ENCODE data around the gene FDXR.

Gene FDXR

DNA sequence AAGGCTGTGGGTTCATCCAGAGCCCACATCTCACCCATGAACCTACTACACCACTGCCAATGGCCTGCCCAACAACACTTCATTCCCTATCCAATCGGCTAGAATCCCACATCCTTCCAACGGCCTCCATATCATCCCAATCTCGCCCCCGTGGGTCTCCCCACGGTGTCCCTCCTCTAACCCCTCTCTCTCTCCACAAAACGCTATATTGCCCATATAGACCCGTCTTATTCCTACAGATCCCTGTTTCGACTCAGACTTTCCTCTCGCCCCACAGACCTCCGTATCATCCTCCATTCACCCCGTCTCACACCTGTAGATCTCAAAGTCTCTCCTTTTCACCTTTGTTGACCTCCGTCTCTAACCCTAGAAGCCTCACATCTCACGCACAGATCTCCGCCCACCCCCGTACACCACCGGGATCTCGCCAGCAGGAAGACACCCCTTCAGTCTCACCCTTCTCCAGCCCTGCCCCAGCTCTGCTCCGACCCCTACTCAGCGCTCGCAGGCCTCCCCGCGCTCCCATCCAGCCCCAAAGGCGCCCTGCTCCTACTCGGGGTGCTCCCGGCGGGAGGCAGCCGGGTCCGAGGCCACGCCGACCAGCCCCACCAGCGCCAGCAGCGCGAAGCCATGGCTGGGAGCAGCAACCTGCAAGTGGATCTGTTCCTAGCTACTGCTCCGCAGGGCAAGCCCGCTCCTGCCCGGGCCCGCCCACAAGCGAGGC lies at the start of gene FDXR:
TSS of gene FDXR (minus strand) at position 682 of the 724 bp plus-strand sequence. CDS start at position 632, 50 bp downstream.
- peaks cover 17% of the 10 kb centered on the region for H3K4me1 ChIP-seq (ENCODE audit: insufficient read depth, insufficient read length)
- H3K9me3 ChIP-seq (ENCODE audit: insufficient read depth, low read length): no peaks in the 10 kb centered on the region
- peaks cover 5% of the 10 kb centered on the region for H3K27me3 ChIP-seq (ENCODE audit: insufficient read depth, insufficient read length)
- peak within 1 kb of the TSS; percentile 93 for H3K9ac ChIP-seq (ENCODE audit: insufficient read length, low read depth)
- peak within 1 kb of the TSS; percentile 89 for H3K4me3 ChIP-seq (ENCODE audit: insufficient read length, low read depth)
- TF ChIP-seq SUZ12 (IDR thresholded peaks at IDR 0.05; ENCODE audit: extremely low read depth, insufficient read depth, insufficient read length) (no peak), ZNF274 (IDR thresholded peaks at IDR 0.05; ENCODE audit: low read depth, low read length) (no peak), YY1 (IDR thresholded peaks at IDR 0.05; ENCODE audit: insufficient read depth, insufficient read length) (no peak)
- no peak for DNase-seq (ENCODE audit: low read depth, low spot score)
- peaks cover 30% of the 10 kb centered on the region for H3K36me3 ChIP-seq (ENCODE audit: insufficient read depth, insufficient read length, low read length)

GRCh38 chr17:74922172-74922571 lies 49.4 kb upstream of the FDXR start:
- Histone ChIP-seq H3K9me3 (ENCODE audit: insufficient read depth, low read length) (no peaks in the 10 kb centered on the region), H3K4me3 (ENCODE audit: insufficient read length, low read depth) (peak overlapping the region; percentile 49), H3K27me3 (ENCODE audit: insufficient read depth, insufficient read length) (peaks cover 61% of the 10 kb centered on the region), H3K4me1 (ENCODE audit: insufficient read depth, insufficient read length) (peaks cover 26% of the 10 kb centered on the region), H3K36me3 (ENCODE audit: insufficient read depth, insufficient read length, low read length) (no peaks in the 10 kb centered on the region), H3K9ac (ENCODE audit: insufficient read length, low read depth) (peak overlapping the region; percentile 18)
- DNase-seq (ENCODE audit: low read depth, low spot score): no peak
- TF ChIP-seq YY1 (IDR thresholded peaks at IDR 0.05; ENCODE audit: insufficient read depth, insufficient read length) (no peak), ZNF274 (IDR thresholded peaks at IDR 0.05; ENCODE audit: low read depth, low read length) (no peak), SUZ12 (IDR thresholded peaks at IDR 0.05; ENCODE audit: extremely low read depth, insufficient read depth, insufficient read length) (no peak)

DNA sequence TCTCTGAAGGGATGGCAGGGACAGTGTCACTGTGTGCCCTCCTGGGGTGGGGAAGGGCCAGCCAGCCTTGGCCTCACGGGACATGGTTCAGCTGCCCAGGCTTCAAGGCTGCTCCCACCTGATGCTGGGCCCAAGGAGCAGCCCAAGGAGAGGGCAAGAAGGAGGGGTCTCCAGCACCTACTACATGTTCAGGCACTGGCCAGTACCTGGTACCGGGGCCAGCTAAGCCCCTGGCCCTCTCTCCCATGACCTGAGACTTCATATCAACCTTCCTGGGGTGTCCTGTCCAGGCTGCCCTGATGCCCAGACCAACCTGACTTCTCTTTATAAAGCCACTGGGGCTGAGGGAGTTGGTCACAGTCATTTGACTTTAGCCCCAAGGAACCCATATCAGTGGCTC lies 49.0 kb upstream of the FDXR start:
- no peaks in the 10 kb centered on the region for H3K36me3 ChIP-seq (ENCODE audit: insufficient read depth, insufficient read length, low read length)
- no peak overlapping the region for H3K4me3 ChIP-seq (ENCODE audit: insufficient read length, low read depth)
- no peak overlapping the region for H3K9ac ChIP-seq (ENCODE audit: insufficient read length, low read depth)
- peaks cover 57% of the 10 kb centered on the region for H3K27me3 ChIP-seq (ENCODE audit: insufficient read depth, insufficient read length)
- DNase-seq (ENCODE audit: low read depth, low spot score): no peak
- H3K9me3 ChIP-seq (ENCODE audit: insufficient read depth, low read length): no peaks in the 10 kb centered on the region
- peaks cover 26% of the 10 kb centered on the region for H3K4me1 ChIP-seq (ENCODE audit: insufficient read depth, insufficient read length)
- no peak for TF ChIP-seq SUZ12 (IDR thresholded peaks at IDR 0.05; ENCODE audit: extremely low read depth, insufficient read depth, insufficient read length)
- TF ChIP-seq YY1 (IDR thresholded peaks at IDR 0.05; ENCODE audit: insufficient read depth, insufficient read length): no peak
- no peak for TF ChIP-seq ZNF274 (IDR thresholded peaks at IDR 0.05; ENCODE audit: low read depth, low read length)

DNA sequence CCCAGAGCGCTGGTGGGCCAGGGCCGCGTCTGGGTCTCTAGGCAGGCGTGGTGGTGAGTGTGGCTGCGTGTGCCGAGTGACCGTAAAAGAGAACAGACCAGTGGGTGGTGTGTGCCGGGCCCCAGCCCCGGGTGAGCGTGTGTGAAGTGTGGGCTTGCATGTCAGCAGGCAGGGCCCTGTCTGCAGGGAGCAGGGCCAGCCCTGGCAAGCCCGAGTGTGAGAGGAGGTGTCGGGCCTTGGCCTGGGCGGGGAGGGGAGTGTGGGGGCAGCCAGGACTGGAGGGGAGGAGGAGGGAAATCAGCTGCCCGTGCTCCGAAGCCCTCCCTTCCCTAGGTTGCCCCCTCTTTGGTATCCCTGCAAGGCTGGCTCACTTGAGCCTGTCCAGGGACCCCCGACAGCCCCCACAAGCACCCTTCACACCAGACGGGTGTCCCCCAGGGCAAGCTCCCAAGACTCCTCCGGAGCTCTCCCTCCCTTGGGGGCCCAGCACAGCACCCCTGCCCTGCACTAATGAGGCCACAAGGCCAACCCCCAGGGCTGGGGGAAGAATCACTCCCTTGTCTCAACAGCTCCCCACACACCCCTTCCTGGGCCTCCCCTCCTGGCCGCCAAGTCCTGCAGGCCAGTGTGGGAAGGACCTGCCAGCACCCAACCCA lies 48.4 kb upstream of the FDXR start:
- no peak overlapping the region for H3K4me3 ChIP-seq (ENCODE audit: insufficient read length, low read depth)
- H3K27me3 ChIP-seq (ENCODE audit: insufficient read depth, insufficient read length): peaks cover 53% of the 10 kb centered on the region
- H3K36me3 ChIP-seq (ENCODE audit: insufficient read depth, insufficient read length, low read length): no peaks in the 10 kb centered on the region
- peaks cover 26% of the 10 kb centered on the region for H3K4me1 ChIP-seq (ENCODE audit: insufficient read depth, insufficient read length)
- TF ChIP-seq YY1 (IDR thresholded peaks at IDR 0.05; ENCODE audit: insufficient read depth, insufficient read length) (no peak), SUZ12 (IDR thresholded peaks at IDR 0.05; ENCODE audit: extremely low read depth, insufficient read depth, insufficient read length) (no peak), ZNF274 (IDR thresholded peaks at IDR 0.05; ENCODE audit: low read depth, low read length) (no peak)
- no peaks in the 10 kb centered on the region for H3K9me3 ChIP-seq (ENCODE audit: insufficient read depth, low read length)
- DNase-seq (ENCODE audit: low read depth, low spot score): no peak
- H3K9ac ChIP-seq (ENCODE audit: insufficient read length, low read depth): peak overlapping the region; percentile 17

- no peaks in the 10 kb centered on the region for H3K36me3 ChIP-seq (ENCODE audit: insufficient read depth, insufficient read length, low read length)
- no peak overlapping the region for H3K4me3 ChIP-seq (ENCODE audit: insufficient read length, low read depth)
- no peak overlapping the region for H3K9ac ChIP-seq (ENCODE audit: insufficient read length, low read depth)
- H3K4me1 ChIP-seq (ENCODE audit: insufficient read depth, insufficient read length): peaks cover 26% of the 10 kb centered on the region
- peaks cover 48% of the 10 kb centered on the region for H3K27me3 ChIP-seq (ENCODE audit: insufficient read depth, insufficient read length)
- H3K9me3 ChIP-seq (ENCODE audit: insufficient read depth, low read length): no peaks in the 10 kb centered on the region
- DNase-seq (ENCODE audit: low read depth, low spot score): no peak
- TF ChIP-seq SUZ12 (IDR thresholded peaks at IDR 0.05; ENCODE audit: extremely low read depth, insufficient read depth, insufficient read length) (no peak), ZNF274 (IDR thresholded peaks at IDR 0.05; ENCODE audit: low read depth, low read length) (no peak), YY1 (IDR thresholded peaks at IDR 0.05; ENCODE audit: insufficient read depth, insufficient read length) (no peak)
Observed at GRCh38 chr17:74920642-74921025, 47.8 kb upstream of the FDXR start.

DNA sequence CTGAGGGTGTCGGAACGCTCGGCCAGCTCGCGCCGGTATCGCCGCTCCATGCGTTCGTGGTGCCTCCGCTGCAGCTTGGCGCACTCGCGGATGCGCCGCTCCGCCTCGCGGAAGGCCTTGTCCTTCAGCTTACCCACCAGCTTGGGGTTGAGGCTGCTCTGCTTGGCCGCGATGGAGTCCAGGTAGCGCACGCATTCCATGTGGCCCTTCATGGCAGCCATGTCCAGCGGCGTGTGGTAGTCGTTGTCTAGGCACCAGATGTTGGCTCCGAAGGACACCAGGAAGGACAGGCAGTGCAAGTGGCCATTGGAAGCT lies 47.5 kb upstream of the FDXR start:
- H3K36me3 ChIP-seq (ENCODE audit: insufficient read depth, insufficient read length, low read length): no peaks in the 10 kb centered on the region
- TF ChIP-seq ZNF274 (IDR thresholded peaks at IDR 0.05; ENCODE audit: low read depth, low read length): no peak
- TF ChIP-seq YY1 (IDR thresholded peaks at IDR 0.05; ENCODE audit: insufficient read depth, insufficient read length): no peak
- TF ChIP-seq SUZ12 (IDR thresholded peaks at IDR 0.05; ENCODE audit: extremely low read depth, insufficient read depth, insufficient read length): no peak
- peaks cover 44% of the 10 kb centered on the region for H3K27me3 ChIP-seq (ENCODE audit: insufficient read depth, insufficient read length)
- H3K4me1 ChIP-seq (ENCODE audit: insufficient read depth, insufficient read length): peaks cover 26% of the 10 kb centered on the region
- no peak overlapping the region for H3K4me3 ChIP-seq (ENCODE audit: insufficient read length, low read depth)
- no peak for DNase-seq (ENCODE audit: low read depth, low spot score)
- H3K9ac ChIP-seq (ENCODE audit: insufficient read length, low read depth): no peak overlapping the region
- no peaks in the 10 kb centered on the region for H3K9me3 ChIP-seq (ENCODE audit: insufficient read depth, low read length)
